CD4-positive, alpha-beta T cell treated with Interferon alpha-2 for 1 hour (primary cell): ENCODE measurements around the gene TFR2.
A peak's percentile ranks its signal among the peaks of the same experiment; 100 is the strongest.

Experiments used
- DNase-seq, 2 donors: peaks; one replicate each; pipeline ENCODE4 v3.0.0-alpha.2; 2020 to 2022

TFR2 gene

GRCh38 chr7:100585511-100586265 is 55.7 kb downstream of the TFR2 start, which contains the start of gene LRCH4:
LRCH4 (minus strand) TSS chr7:100586129; CDS start chr7:100586100, 29 bp downstream.
- DNase-seq = peak; percentile 50 to 72

- DNase-seq = no peak
Measured at GRCh38 chr7:100584683-100585510, 56.5 kb downstream of the TFR2 start.

- no peak for DNase-seq
Measured at GRCh38 chr7:100584054-100584682, 57.2 kb downstream of the TFR2 start.

- peak; percentile 56 to 70 for DNase-seq
Measured at GRCh38 chr7:100583132-100584053, 58.0 kb downstream of the TFR2 start.

- DNase-seq = no peak
Measured at GRCh38 chr7:100582650-100583049, 58.7 kb downstream of the TFR2 start.

- DNase-seq = no peak
Measured at GRCh38 chr7:100582041-100582579, 59.2 kb downstream of the TFR2 start.

- no peak for DNase-seq
Measured at GRCh38 chr7:100580466-100581283, 60.7 kb downstream of the TFR2 start.

GRCh38 chr7:100578246-100579183 is 62.8 kb downstream of the TFR2 start:
- no peak for DNase-seq

GRCh38 chr7:100577507-100577906 is 63.8 kb downstream of the TFR2 start:
- DNase-seq = no peak

- DNase-seq = no peak
Measured at GRCh38 chr7:100577103-100577502, 64.2 kb downstream of the TFR2 start.

- DNase-seq = no peak
Measured at GRCh38 chr7:100576384-100576993, 64.9 kb downstream of the TFR2 start.

- no peak for DNase-seq
Measured at GRCh38 chr7:100575746-100576383, 65.5 kb downstream of the TFR2 start.

GRCh38 chr7:100575206-100575631 is 66.1 kb downstream of the TFR2 start:
- DNase-seq = no peak

GRCh38 chr7:100574362-100575205 is 66.8 kb downstream of the TFR2 start:
- DNase-seq = no peak

GRCh38 chr7:100573691-100574361 is 67.5 kb downstream of the TFR2 start, which contains the start of gene SAP25:
SAP25 (minus strand) TSS chr7:100573900; CDS start chr7:100573742, 158 bp downstream.
- no peak for DNase-seq

- DNase-seq = no peak
Measured at GRCh38 chr7:100572949-100573675, 68.2 kb downstream of the TFR2 start.
